ENCODE measurements around the gene CDH13.

DNA sequence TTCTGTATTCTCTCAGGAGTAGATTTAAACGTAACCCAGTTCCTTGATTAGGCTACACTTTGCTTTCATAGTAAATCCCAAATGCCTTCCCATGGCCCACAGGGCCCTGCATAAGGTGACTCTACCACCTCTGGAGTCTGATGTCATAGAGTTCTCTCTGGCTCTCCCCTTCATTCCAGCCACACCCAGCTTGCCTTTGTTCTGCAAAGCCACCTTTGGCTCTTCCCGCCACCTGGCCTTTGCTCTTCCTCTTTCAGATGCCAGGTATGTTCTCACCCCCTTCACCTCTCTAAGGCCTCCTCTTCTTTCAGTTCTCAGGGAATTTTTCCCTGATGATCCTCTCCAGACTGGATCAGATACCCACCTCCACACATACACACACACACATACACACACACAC is 1039.7 kb downstream of the CDH13 start:
- TF ChIP-seq, protein P1, sequence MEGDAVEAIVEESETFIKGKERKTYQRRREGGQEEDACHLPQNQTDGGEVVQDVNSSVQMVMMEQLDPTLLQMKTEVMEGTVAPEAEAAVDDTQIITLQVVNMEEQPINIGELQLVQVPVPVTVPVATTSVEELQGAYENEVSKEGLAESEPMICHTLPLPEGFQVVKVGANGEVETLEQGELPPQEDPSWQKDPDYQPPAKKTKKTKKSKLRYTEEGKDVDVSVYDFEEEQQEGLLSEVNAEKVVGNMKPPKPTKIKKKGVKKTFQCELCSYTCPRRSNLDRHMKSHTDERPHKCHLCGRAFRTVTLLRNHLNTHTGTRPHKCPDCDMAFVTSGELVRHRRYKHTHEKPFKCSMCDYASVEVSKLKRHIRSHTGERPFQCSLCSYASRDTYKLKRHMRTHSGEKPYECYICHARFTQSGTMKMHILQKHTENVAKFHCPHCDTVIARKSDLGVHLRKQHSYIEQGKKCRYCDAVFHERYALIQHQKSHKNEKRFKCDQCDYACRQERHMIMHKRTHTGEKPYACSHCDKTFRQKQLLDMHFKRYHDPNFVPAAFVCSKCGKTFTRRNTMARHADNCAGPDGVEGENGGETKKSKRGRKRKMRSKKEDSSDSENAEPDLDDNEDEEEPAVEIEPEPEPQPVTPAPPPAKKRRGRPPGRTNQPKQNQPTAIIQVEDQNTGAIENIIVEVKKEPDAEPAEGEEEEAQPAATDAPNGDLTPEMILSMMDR (IDR thresholded peaks at IDR 0.05; ENCODE audit: low read depth, low read length, poor library complexity, severe bottlenecking), result no peak
- no peak for TF ChIP-seq EZH2phosphoT487 (IDR thresholded peaks at IDR 0.05; ENCODE audit: borderline replicate concordance, low read length)

Measured in DOHH2 (cell line).